ENCODE measurements around the gene TPCN1. TPM values are rescaled to one million over a fixed set of nuclear protein-coding genes. Genes with fewer than 3 reads are reported as not detected.
A peak's percentile ranks its signal among the peaks of the same experiment; 100 is the strongest.

TPCN1 gene
- total RNA-seq, 1 experiment from 2014 or later, result 13.5 TPM

- Mint-ChIP-seq H3K27ac (peak overlapping the region in 2 of 3 experiments; percentile 29 to 60; a peak in 3 of 7 replicates), H3K4me3 (no peak overlapping the region), H3K4me1 (peaks cover 6 to 13% of the 10 kb centered on the region in 2 experiments), H3K9me3 (no peaks in the 10 kb centered on the region), H3K27me3 (ENCODE audit: low read depth) (no peaks in the 10 kb centered on the region), H3K36me3 (ENCODE audit: insufficient read depth in 1 of 3, low read depth in 3 of 3) (peaks cover 4 to 13% (median 11%) of the 10 kb centered on the region in 3 experiments; a peak in 4 of 7 replicates)
- Histone ChIP-seq H3K9me3 (ENCODE audit: control insufficient read depth, low read depth, low read length) (no peaks in the 10 kb centered on the region), H4K5ac (ENCODE audit: insufficient read length, low read depth, low read length) (no peak overlapping the region), H3K79me2 (ENCODE audit: insufficient read depth, low read length) (no peaks in the 10 kb centered on the region), H2AFZ (ENCODE audit: low read length) (no peak overlapping the region), H3K4me1 (ENCODE audit: insufficient read depth, low read length) (no peaks in the 10 kb centered on the region), H4K8ac (replicated peaks; ENCODE audit: insufficient read length, low read depth, low read length) (no peak overlapping the region), H4K20me1 (ENCODE audit: control insufficient read depth, insufficient read depth, insufficient read length) (no peaks in the 10 kb centered on the region), H2BK5ac (ENCODE audit: insufficient read length, low read length) (no peak overlapping the region), H3K4ac (ENCODE audit: low read depth, low read length) (no peak overlapping the region), H2AK5ac (ENCODE audit: insufficient read length, low read length) (no peak overlapping the region), H3K23ac (ENCODE audit: insufficient read length, low read depth, low read length) (no peak overlapping the region), H3K27ac (ENCODE audit: insufficient read length, low read depth, low read length) (no peak overlapping the region), H3K56ac (ENCODE audit: insufficient read length, low read depth, low read length) (no peak overlapping the region), H3K18ac (ENCODE audit: insufficient read length, low read depth, low read length) (no peak overlapping the region), H3K27me3 (ENCODE audit: insufficient read depth, low read length) (no peaks in the 10 kb centered on the region), H2BK12ac (ENCODE audit: insufficient read length, low read depth, low read length) (no peak overlapping the region), H4K91ac (ENCODE audit: insufficient read length, low read depth, low read length) (no peak overlapping the region), H3K4me2 (ENCODE audit: insufficient read depth, insufficient read length, low read length) (no peak overlapping the region), H2BK120ac (ENCODE audit: low read depth, low read length, poor library complexity, severe bottlenecking) (no peak overlapping the region), H2BK20ac (ENCODE audit: low read depth, low read length, poor library complexity, severe bottlenecking) (no peak overlapping the region), H3T11ph (ENCODE audit: low read length) (no peak overlapping the region), H3K14ac (ENCODE audit: insufficient read depth, low read length) (no peak overlapping the region), H3K23me2 (ENCODE audit: insufficient read length, low read depth, low read length, poor library complexity, severe bottlenecking) (no peaks in the 10 kb centered on the region), H3K79me1 (ENCODE audit: insufficient read depth, low read depth, low read length, poor library complexity, severe bottlenecking) (no peaks in the 10 kb centered on the region), H3K9ac (ENCODE audit: extremely low read depth, insufficient read length, low read length) (no peak overlapping the region), H2BK15ac (ENCODE audit: low read depth, low read length) (no peak overlapping the region)
- DNase-seq, result no peak
- WGBS (ENCODE audit: extremely low coverage, insufficient read length, low lambda C conversion rate), result no CpG with 5 or more reads among the region's 8 CpGs
- TF ChIP-seq, protein P1, sequence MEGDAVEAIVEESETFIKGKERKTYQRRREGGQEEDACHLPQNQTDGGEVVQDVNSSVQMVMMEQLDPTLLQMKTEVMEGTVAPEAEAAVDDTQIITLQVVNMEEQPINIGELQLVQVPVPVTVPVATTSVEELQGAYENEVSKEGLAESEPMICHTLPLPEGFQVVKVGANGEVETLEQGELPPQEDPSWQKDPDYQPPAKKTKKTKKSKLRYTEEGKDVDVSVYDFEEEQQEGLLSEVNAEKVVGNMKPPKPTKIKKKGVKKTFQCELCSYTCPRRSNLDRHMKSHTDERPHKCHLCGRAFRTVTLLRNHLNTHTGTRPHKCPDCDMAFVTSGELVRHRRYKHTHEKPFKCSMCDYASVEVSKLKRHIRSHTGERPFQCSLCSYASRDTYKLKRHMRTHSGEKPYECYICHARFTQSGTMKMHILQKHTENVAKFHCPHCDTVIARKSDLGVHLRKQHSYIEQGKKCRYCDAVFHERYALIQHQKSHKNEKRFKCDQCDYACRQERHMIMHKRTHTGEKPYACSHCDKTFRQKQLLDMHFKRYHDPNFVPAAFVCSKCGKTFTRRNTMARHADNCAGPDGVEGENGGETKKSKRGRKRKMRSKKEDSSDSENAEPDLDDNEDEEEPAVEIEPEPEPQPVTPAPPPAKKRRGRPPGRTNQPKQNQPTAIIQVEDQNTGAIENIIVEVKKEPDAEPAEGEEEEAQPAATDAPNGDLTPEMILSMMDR (conservative IDR thresholded peaks at IDR 0.05), result no peak
Observed at GRCh38 chr12:113274848-113275247, 53.6 kb downstream of the TPCN1 start.

Measured in H9 (cell line).